ENCODE measurements around the gene ARHGEF19. TPM values are rescaled to one million over a fixed set of nuclear protein-coding genes. Genes with fewer than 3 reads are reported as not detected.
"Not testable (repeated sequence)": the region's sequence is repeated elsewhere in the genome, so short reads cannot be mapped to it uniquely, and the experiment has no call there.

Gene ARHGEF19
- total RNA-seq, 6 experiments from 2014 or later: 5.5 to 9.0 (median 7.2) TPM

- Mint-ChIP-seq H3K4me3 (no peak overlapping the region), H3K36me3 (ENCODE audit: low read depth) (no peaks in the 10 kb centered on the region), H3K27ac (no peak overlapping the region), H3K9me3 (peaks cover 6% of the 10 kb centered on the region; the same call in 1 of the 2 replicates), H3K4me1 (ENCODE audit: low read depth) (peaks cover 5% of the 10 kb centered on the region), H3K27me3 (ENCODE audit: insufficient read depth) (peaks cover 27% of the 10 kb centered on the region)
- TF ChIP-seq, protein P1, sequence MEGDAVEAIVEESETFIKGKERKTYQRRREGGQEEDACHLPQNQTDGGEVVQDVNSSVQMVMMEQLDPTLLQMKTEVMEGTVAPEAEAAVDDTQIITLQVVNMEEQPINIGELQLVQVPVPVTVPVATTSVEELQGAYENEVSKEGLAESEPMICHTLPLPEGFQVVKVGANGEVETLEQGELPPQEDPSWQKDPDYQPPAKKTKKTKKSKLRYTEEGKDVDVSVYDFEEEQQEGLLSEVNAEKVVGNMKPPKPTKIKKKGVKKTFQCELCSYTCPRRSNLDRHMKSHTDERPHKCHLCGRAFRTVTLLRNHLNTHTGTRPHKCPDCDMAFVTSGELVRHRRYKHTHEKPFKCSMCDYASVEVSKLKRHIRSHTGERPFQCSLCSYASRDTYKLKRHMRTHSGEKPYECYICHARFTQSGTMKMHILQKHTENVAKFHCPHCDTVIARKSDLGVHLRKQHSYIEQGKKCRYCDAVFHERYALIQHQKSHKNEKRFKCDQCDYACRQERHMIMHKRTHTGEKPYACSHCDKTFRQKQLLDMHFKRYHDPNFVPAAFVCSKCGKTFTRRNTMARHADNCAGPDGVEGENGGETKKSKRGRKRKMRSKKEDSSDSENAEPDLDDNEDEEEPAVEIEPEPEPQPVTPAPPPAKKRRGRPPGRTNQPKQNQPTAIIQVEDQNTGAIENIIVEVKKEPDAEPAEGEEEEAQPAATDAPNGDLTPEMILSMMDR (IDR thresholded peaks at IDR 0.05): no peak
- DNase-seq: no peak
These were observed 12.0 kb upstream of the ARHGEF19 start for GRCh38 chr1:16224472-16224871.

DNA sequence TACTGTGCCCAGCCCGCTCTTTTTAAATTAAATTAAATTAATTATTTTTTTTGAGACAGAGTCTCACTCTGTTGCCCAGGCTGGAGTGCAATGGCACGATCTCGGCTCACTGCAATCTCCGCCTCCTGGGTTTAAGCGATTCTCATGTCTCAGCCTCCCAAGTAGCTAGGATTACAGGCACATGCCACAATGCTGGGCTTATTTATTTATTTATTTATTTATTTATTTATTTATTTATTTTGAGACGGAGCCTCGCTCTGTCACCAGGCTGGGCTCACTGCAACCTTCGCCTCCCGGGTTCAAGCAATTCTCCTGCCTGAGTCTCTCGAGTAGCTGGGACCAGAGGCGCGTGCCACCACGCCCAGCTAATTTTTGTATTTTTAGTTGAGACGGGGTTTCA, 10.3 kb upstream of the ARHGEF19 start:
- peaks cover 19% of the 10 kb centered on the region for H3K27me3 Mint-ChIP-seq (ENCODE audit: insufficient read depth)
- H3K27ac Mint-ChIP-seq; H3K4me1 Mint-ChIP-seq (ENCODE audit: low read depth); H3K9me3 Mint-ChIP-seq; DNase-seq; H3K4me3 Mint-ChIP-seq; H3K36me3 Mint-ChIP-seq (ENCODE audit: low read depth): not testable (repeated sequence)

GRCh38 chr1:16221499-16221898, 9.0 kb upstream of the ARHGEF19 start:
- Mint-ChIP-seq H3K9me3 (no peaks in the 10 kb centered on the region), H3K36me3 (ENCODE audit: low read depth) (no peaks in the 10 kb centered on the region), H3K4me1 (ENCODE audit: low read depth) (peaks cover 11% of the 10 kb centered on the region), H3K27me3 (ENCODE audit: insufficient read depth) (peaks cover 14% of the 10 kb centered on the region), H3K4me3 (no peak overlapping the region), H3K27ac (no peak overlapping the region)
- TF ChIP-seq, protein P1 (IDR thresholded peaks at IDR 0.05): no peak
- DNase-seq: no peak

GRCh38 chr1:16219968-16220500, 7.6 kb upstream of the ARHGEF19 start:
- H3K36me3 Mint-ChIP-seq (ENCODE audit: low read depth): no peaks in the 10 kb centered on the region
- H3K4me3 Mint-ChIP-seq: peak overlapping the region; percentile 63; the same call in 1 of the 2 replicates
- TF ChIP-seq, protein P1 (IDR thresholded peaks at IDR 0.05): no peak
- peaks cover 5% of the 10 kb centered on the region for H3K27me3 Mint-ChIP-seq (ENCODE audit: insufficient read depth)
- H3K4me1 Mint-ChIP-seq (ENCODE audit: low read depth): peaks cover 17% of the 10 kb centered on the region
- no peak for DNase-seq
- H3K9me3 Mint-ChIP-seq: no peaks in the 10 kb centered on the region
- no peak overlapping the region for H3K27ac Mint-ChIP-seq

DNA sequence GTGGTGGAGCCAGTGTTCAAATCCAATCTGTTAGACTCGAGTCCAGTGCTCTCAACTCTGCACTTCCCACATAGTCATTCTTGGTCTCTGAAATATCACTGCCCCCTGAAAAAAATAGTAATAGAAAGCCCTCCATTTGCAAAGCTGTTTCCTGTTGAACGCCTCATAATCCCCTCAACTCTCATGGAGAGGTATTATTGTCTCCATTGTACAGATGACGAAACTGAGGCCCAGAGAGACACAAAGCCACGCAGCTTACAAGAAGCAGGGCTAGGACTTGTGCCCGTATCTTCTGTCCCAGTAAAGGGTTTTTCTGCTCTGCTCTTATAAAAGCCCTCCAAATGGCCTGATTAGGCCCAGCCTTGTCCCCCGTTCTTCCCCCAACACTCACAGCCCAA, 6.2 kb upstream of the ARHGEF19 start:
- no peaks in the 10 kb centered on the region for H3K9me3 Mint-ChIP-seq
- peaks cover 17% of the 10 kb centered on the region for H3K4me1 Mint-ChIP-seq (ENCODE audit: low read depth)
- peaks cover 5% of the 10 kb centered on the region for H3K27me3 Mint-ChIP-seq (ENCODE audit: insufficient read depth)
- TF ChIP-seq, protein P1 (IDR thresholded peaks at IDR 0.05): no peak
- DNase-seq: no peak
- H3K4me3 Mint-ChIP-seq: no peak overlapping the region; the same call in 1 of the 2 replicates
- H3K36me3 Mint-ChIP-seq (ENCODE audit: low read depth): no peaks in the 10 kb centered on the region
- no peak overlapping the region for H3K27ac Mint-ChIP-seq

- peaks cover 17% of the 10 kb centered on the region for H3K4me1 Mint-ChIP-seq (ENCODE audit: low read depth)
- TF ChIP-seq, protein P1 (IDR thresholded peaks at IDR 0.05): no peak
- peaks cover 6% of the 10 kb centered on the region for H3K27me3 Mint-ChIP-seq (ENCODE audit: insufficient read depth)
- no peaks in the 10 kb centered on the region for H3K9me3 Mint-ChIP-seq
- H3K36me3 Mint-ChIP-seq (ENCODE audit: low read depth): no peaks in the 10 kb centered on the region
- H3K27ac Mint-ChIP-seq: no peak overlapping the region
- no peak for DNase-seq
- H3K4me3 Mint-ChIP-seq: peak overlapping the region; percentile 89; the same call in 1 of the 2 replicates
These were observed 5.7 kb upstream of the ARHGEF19 start for GRCh38 chr1:16218014-16218673.

All from HFFc6 (cell line).